Kidney (tissue), 14 donors: ENCODE results near the gene HYDIN. TPM values are rescaled to one million over a fixed set of nuclear protein-coding genes. Genes with fewer than 3 reads are reported as not detected.
"Not testable (repeated sequence)": the region's sequence is repeated elsewhere in the genome, so short reads cannot be mapped to it uniquely, and the experiment has no call there.

ENCODE experiments used
- DNase-seq, 5 donors: peaks; one replicate each; pipeline ENCODE4 v3.0.0-alpha.2; 2013 to 2020
- FAIRE-seq: peaks from 2 replicates; lab custom pipeline; 2012; peaks lifted over from hg19 to GRCh38; lab: Jason Lieb, UNC
- H3K27ac ChIP-seq, 2 donors: one replicate each; pipeline ENCODE4 v1.7.0; 2013; ENCODE audit warnings: low read depth in 2 of 2, low read length in 2 of 2, inconsistent platforms in 1 of 2
- H3K27me3 ChIP-seq: one replicate; pipeline ENCODE4 v1.7.1; 2013; ENCODE audit warnings: low read length, inconsistent platforms; ENCODE audit not compliant: control insufficient read depth, insufficient read depth
- H3K36me3 ChIP-seq, 3 donors: one replicate each; pipeline versions ENCODE4 v1.7.0 to v1.7.1; 2013; ENCODE audit warnings: low read length in 3 of 3, control low read depth in 1 of 3, inconsistent platforms in 1 of 3; ENCODE audit not compliant: insufficient read depth in 3 of 3, control insufficient read depth in 2 of 3
- H3K4me1 ChIP-seq, 3 donors: one replicate each; pipeline versions ENCODE4 v1.7.0 to v1.7.1; 2013; ENCODE audit warnings: low read length in 3 of 3, inconsistent platforms in 1 of 3, low read depth in 1 of 3; ENCODE audit not compliant: control insufficient read depth in 2 of 3, insufficient read depth in 2 of 3
- H3K4me3 ChIP-seq, 3 donors: one replicate each; pipeline versions ENCODE4 v1.7.0 to v1.8.1; 2013; ENCODE audit warnings: low read length in 3 of 3, control low read depth in 1 of 3, inconsistent platforms in 1 of 3
- H3K9ac ChIP-seq, 3 donors: one replicate each; pipeline versions ENCODE4 v1.7.0 to v1.7.1; 2013; ENCODE audit warnings: low read length in 3 of 3, control low read depth in 1 of 3, inconsistent platforms in 1 of 3
- H3K9me3 ChIP-seq, 3 donors: one replicate each; pipeline versions ENCODE4 v1.7.0 to v1.7.1; 2013; ENCODE audit warnings: low read length in 3 of 3, control low read depth in 1 of 3, inconsistent platforms in 1 of 3; ENCODE audit not compliant: control insufficient read depth in 2 of 3, insufficient read depth in 1 of 3
- CTCF ChIP-seq: IDR thresholded peaks from 3 replicates; pipeline ENCODE4 v1.5.1; 2012; ENCODE audit warnings: mild to moderate bottlenecking, moderate library complexity, borderline replicate concordance; ENCODE audit not compliant: insufficient read depth; ENCODE audit errors: extremely low read depth
- intact Hi-C: fragments of 100-400 bp; cut with DNase I; formaldehyde crosslinking; loops from one replicate; pipeline ENCODE4 v1.11.1; 2022
- polyA plus RNA-seq: library from polyadenylated mRNA; stranded (reverse); fragments of 350-450 nt; fragmentation: Illumina TruSeq; extraction: RNeasy Lipid Tissue Mini Kit (QIAGEN cat#74804); gene quantifications from one replicate; pipeline ENCODE4 v1.2.3, GENCODE V29; 2014; ENCODE audit warnings: low read depth, low replicate concordance; ENCODE audit not compliant: insufficient read depth
- total RNA-seq: library from RNA; stranded (reverse); fragmentation: NEBNext Ultra II Directional; extraction: Animal tissue kit (Norgen Biotek cat#: 25700); gene quantifications from one replicate; pipeline ENCODE4 v1.2.1, GENCODE V29; 2021
- donor health status: control.
- donor health status: control.
- donor health status: control.
- donor health status: control.
- donor health status: control.
- donor health status: DM: yes; HTN: yes; CAD: no.
- donor health status: Normal renal cell carcinoma (clear cell type).

Gene HYDIN
- total and polyA plus RNA-seq, 2 donors from 2014 or later, result 1.8 to 21.0 TPM

GRCh38 chr16:70999735-71000134 is 230.8 kb downstream of the HYDIN start:
- H3K9me3 ChIP-seq, H3K36me3 ChIP-seq, H3K4me1 ChIP-seq, intact Hi-C loops, H3K27me3 ChIP-seq, H3K27ac ChIP-seq, FAIRE-seq, H3K4me3 ChIP-seq, H3K9ac ChIP-seq: not testable (repeated sequence)
- peak in 3 of 5 donors; percentile 9 to 61 (median 49) for DNase-seq
- TF ChIP-seq CTCF, result peak; percentile 11

DNA sequence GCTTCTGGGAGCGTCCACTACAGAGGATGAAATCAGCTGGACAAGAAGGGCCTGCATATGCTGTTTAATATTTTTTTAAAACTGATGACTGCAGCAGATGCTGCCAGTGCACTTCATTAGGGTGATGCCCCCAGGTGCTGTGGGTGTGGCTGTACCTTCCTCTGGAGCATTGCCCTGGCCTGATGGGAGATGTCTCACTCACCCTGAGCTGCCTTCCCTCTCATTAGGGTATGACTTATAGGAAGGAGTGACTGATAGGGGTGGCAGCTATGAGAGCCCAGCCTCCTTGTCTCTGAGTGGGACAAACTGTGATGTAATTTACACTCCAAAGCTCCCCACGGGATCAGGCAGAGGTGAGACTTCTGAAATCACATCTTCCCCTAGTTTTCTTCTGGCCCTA is 234.7 kb downstream of the HYDIN start:
- H3K9ac ChIP-seq, FAIRE-seq, H3K4me3 ChIP-seq, intact Hi-C loops, H3K27ac ChIP-seq, H3K9me3 ChIP-seq, H3K36me3 ChIP-seq, H3K27me3 ChIP-seq, DNase-seq, H3K4me1 ChIP-seq: not testable (repeated sequence)

GRCh38 chr16:70992511-70992910 is 238.0 kb downstream of the HYDIN start:
- not testable (repeated sequence) for DNase-seq, H3K36me3 ChIP-seq, H3K4me1 ChIP-seq

GRCh38 chr16:70987019-70987715 is 243.4 kb downstream of the HYDIN start:
- H3K36me3 ChIP-seq, H3K9ac ChIP-seq, FAIRE-seq, H3K27me3 ChIP-seq, H3K4me1 ChIP-seq, H3K27ac ChIP-seq, H3K9me3 ChIP-seq, H3K4me3 ChIP-seq, intact Hi-C loops, DNase-seq: not testable (repeated sequence)

More at GRCh38 chr16:70992511-70992910, 238.0 kb downstream of the HYDIN start:
- H3K9ac ChIP-seq, H3K4me3 ChIP-seq, intact Hi-C loops, H3K9me3 ChIP-seq, FAIRE-seq, H3K27me3 ChIP-seq, H3K27ac ChIP-seq: not testable (repeated sequence)

DNA sequence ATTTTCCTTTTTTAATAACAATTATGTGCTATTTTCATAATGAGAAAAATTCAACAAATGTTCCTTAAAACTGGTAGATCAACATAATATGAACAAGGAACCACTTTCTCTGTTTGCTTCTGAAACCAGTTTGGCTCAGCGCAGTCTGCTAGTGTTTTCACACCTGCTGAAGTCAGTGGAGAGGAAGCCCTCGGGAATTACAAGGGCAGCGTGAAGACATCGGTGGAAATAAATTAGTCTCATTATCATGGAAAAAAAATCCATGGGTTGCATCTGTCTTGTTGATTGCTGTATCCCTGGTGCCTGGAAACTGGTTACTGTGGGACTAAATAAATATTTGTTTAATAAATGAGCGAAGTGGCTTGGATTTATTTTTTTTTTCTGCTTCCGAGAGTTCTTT is 245.8 kb downstream of the HYDIN start:
- H3K36me3 ChIP-seq, H3K4me3 ChIP-seq, H3K27me3 ChIP-seq, H3K9me3 ChIP-seq, FAIRE-seq, H3K4me1 ChIP-seq, H3K9ac ChIP-seq, intact Hi-C loops, DNase-seq, H3K27ac ChIP-seq: not testable (repeated sequence)

DNA sequence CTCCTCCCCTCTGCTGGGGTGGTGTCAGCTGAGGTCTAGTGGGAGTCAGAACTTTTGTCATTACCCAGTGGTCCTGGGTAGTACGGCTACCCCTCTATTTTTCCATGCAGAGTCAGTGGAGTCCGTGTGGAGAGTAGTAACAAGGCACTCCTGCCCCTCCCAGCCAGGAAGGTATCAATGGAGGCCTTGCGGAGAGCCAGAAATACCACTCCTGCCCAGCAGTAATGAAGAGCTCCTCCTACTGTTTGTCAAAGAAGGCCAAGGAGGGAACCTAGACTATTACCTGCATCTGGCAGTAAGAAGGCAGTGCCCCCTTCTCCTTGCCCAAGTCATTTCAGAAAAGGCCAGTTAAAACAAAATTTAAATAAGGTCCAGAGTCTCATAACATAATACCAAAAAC is 262.2 kb downstream of the HYDIN start:
- intact Hi-C loops, H3K36me3 ChIP-seq, H3K4me1 ChIP-seq, H3K9me3 ChIP-seq, H3K27ac ChIP-seq, H3K9ac ChIP-seq, FAIRE-seq, H3K4me3 ChIP-seq, H3K27me3 ChIP-seq, DNase-seq: not testable (repeated sequence)

DNA sequence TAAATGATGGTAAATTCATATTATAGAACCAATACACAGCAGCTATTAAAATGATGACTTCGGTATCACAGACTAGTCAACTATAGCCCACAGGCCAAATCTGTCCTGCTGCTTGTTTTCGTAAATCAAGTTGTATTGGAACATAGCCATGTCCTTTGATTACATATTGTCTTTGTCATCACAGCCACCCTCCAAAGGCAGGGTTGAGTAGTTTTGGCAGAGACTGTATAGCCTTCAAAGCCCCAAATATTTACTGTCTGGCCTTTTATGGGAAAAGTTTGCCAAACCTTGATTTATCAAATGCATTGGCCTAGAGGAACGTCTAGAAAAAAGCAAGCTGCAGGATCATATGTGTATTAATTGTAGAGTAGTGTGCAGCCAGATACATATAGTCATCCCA is 270.4 kb downstream of the HYDIN start:
- FAIRE-seq, H3K4me3 ChIP-seq, H3K9me3 ChIP-seq, intact Hi-C loops, H3K4me1 ChIP-seq, H3K36me3 ChIP-seq, H3K27me3 ChIP-seq, H3K27ac ChIP-seq, H3K9ac ChIP-seq, DNase-seq: not testable (repeated sequence)
